Lower leg skin (tissue), 4 donors: ENCODE results near the gene HACL1. TPM values are rescaled to one million over a fixed set of nuclear protein-coding genes. Genes with fewer than 3 reads are reported as not detected.
"Not testable (repeated sequence)": the region's sequence is repeated elsewhere in the genome, so short reads cannot be mapped to it uniquely, and the experiment has no call there.

ENCODE experiments used
- DNase-seq, 2 donors: peaks; one replicate each; pipeline ENCODE4 v3.0.0-alpha.2; 2019; ENCODE audit warnings: low spot score in 2 of 2
- H3K4me3 ChIP-seq: fragments of 200-600 bp; sonication (generic); 2 replicates; pipeline ENCODE4 v1.5.1; 2017; ENCODE audit warnings: mild to moderate bottlenecking, low read depth; ENCODE audit not compliant: poor library complexity, severe bottlenecking
- CTCF ChIP-seq, 3 donors: fragments of 450-650 bp; IDR thresholded peaks; one replicate each; pipeline ENCODE4 v1.5.1; 2016; ENCODE audit warnings: antibody characterized with exemption in 3 of 3, mild to moderate bottlenecking in 3 of 3, moderate library complexity in 2 of 3
- POLR2A ChIP-seq, 2 donors: fragments of 450-650 bp; IDR thresholded peaks; one replicate each; pipeline ENCODE4 v1.6.1; 2016 to 2017; ENCODE audit warnings: antibody characterized with exemption in 2 of 2, mild to moderate bottlenecking in 1 of 2, moderate library complexity in 1 of 2
- WGBS, 2 donors: methylation state at CpG; one replicate each; pipeline ENCODE4 v1.1.5; 2018; 5-methylcytosine and 5-hydroxymethylcytosine counted together
- intact Hi-C: fragments of 100-400 bp; cut with DNase I; formaldehyde crosslinking; loops from one replicate; pipeline ENCODE4 v1.15.0; 2023; ENCODE audit warnings: low total_unique reads
- total RNA-seq, 4 donors: library from RNA; depleted of rRNA; stranded (reverse); fragments of >200 nt; gene quantifications; one replicate each; pipeline ENCODE4 v1.1.0, GENCODE V29; 2016

The HACL1 gene
- total RNA-seq, 4 donors from 2014 or later, result 13.6 to 20.4 (median 18.2) TPM

GRCh38 chr3:15538345-15538744 lies 63.0 kb downstream of the HACL1 start:
- no peak for TF ChIP-seq POLR2A (IDR thresholded peaks at IDR 0.05)
- TF ChIP-seq CTCF (IDR thresholded peaks at IDR 0.05), result no peak
- 93 to 99% methylated on average over 2 of the region's 2 CpGs for WGBS, 2 donors
- intact Hi-C loops, result no loop called here
- no peak for DNase-seq
- no peak overlapping the region for H3K4me3 ChIP-seq

- WGBS, 2 donors, result 55 to 64% methylated on average over 2 of the region's 2 CpGs
- intact Hi-C loops, result no loop called here
- no peak for DNase-seq
- no peak for TF ChIP-seq CTCF (IDR thresholded peaks at IDR 0.05)
- TF ChIP-seq POLR2A (IDR thresholded peaks at IDR 0.05), result no peak
- no peak overlapping the region for H3K4me3 ChIP-seq
Observed at GRCh38 chr3:15536856-15537255, 64.5 kb downstream of the HACL1 start.

- TF ChIP-seq POLR2A (IDR thresholded peaks at IDR 0.05), result no peak
- no peak for TF ChIP-seq CTCF (IDR thresholded peaks at IDR 0.05)
- intact Hi-C loops, result no loop called here
- no peak overlapping the region for H3K4me3 ChIP-seq
- 93 to 95% methylated on average over 1 of the region's 1 CpG for WGBS, 2 donors
- DNase-seq, result peak in 1 of 2 donors; percentile 45
Observed at GRCh38 chr3:15535732-15536131, 65.6 kb downstream of the HACL1 start.

- intact Hi-C loops, H3K4me3 ChIP-seq, DNase-seq: not testable (repeated sequence)
- WGBS, 2 donors, result 97 to 100% methylated on average over 2 of the region's 2 CpGs
Observed at GRCh38 chr3:15532614-15533013, 68.8 kb downstream of the HACL1 start.

- 77 to 83% methylated on average over 1 of the region's 1 CpG for WGBS, 2 donors
- no peak overlapping the region for H3K4me3 ChIP-seq
- intact Hi-C loops, result no loop called here
- TF ChIP-seq POLR2A (IDR thresholded peaks at IDR 0.05), result no peak
- TF ChIP-seq CTCF (IDR thresholded peaks at IDR 0.05), result no peak
- DNase-seq, result no peak
Observed at GRCh38 chr3:15531346-15531745, 70.0 kb downstream of the HACL1 start.

GRCh38 chr3:15528854-15529537 lies 72.4 kb downstream of the HACL1 start:
- no peak for DNase-seq
- no peak for TF ChIP-seq POLR2A (IDR thresholded peaks at IDR 0.05)
- WGBS, 2 donors, result 91 to 98% methylated on average over 4 of the region's 4 CpGs
- intact Hi-C loops, result no loop called here
- H3K4me3 ChIP-seq, result no peak overlapping the region

GRCh38 chr3:15527031-15527459 lies 74.3 kb downstream of the HACL1 start:
- no peak overlapping the region for H3K4me3 ChIP-seq
- TF ChIP-seq POLR2A (IDR thresholded peaks at IDR 0.05), result no peak
- no peak for TF ChIP-seq CTCF (IDR thresholded peaks at IDR 0.05)
- DNase-seq, result peak in 1 of 2 donors; percentile 72
- WGBS, 2 donors, result 40 to 50% methylated on average over 3 to 4 of the region's 4 CpGs
- intact Hi-C loops, result no loop called here
